K562 (cell line): ENCODE data around the gene CAMK2D. TPM values are rescaled to one million over a fixed set of nuclear protein-coding genes. Genes with fewer than 3 reads are reported as not detected.

Source experiments
- ATAC-seq: fragments of 200-7000 bp; cut with Tn5 transposase; 3 replicates; pipeline ENCODE4 v1.9.1; 2020; ENCODE audit warnings: moderate library complexity
- BruUV-seq: library from RNA; stranded (reverse); fragments of 400-500 nt; replicated peaks from 2 replicates; lab custom pipeline; 2021; lab: Mats Ljungman, UMichigan
- CTCF ChIA-PET: fragments of 300-600 bp; formaldehyde crosslinking; extraction: SDS; loops from one replicate; lab custom pipeline; 2021; ENCODE audit warnings: low intra/inter-chr PET ratio; lab: Yijun Ruan, JAX
- POLR2A ChIA-PET: fragments of 300-600, 350-650 bp; sonication (Branson Sonifier 250); formaldehyde crosslinking; extraction: SDS; loops from one replicate; lab custom pipeline; 2021; ENCODE audit warnings: antibody characterized with exemption, inconsistent platforms; lab: Yijun Ruan, JAX
- DNase-seq, 4 experiments: peaks; one replicate each; pipeline versions ENCODE4 v3.0.0 to v3.0.0-alpha.2; 2011 to 2018; ENCODE audit warnings: low spot score in 3 of 4, mixed read lengths in 3 of 4; ENCODE audit errors: extremely low read depth in 1 of 4
- FAIRE-seq: peaks from 2 replicates; lab custom pipeline; 2011; peaks lifted over from hg19 to GRCh38; lab: Jason Lieb, UNC
- H2AFZ ChIP-seq: 2 replicates; pipeline ENCODE4 v1.6.0; 2011; ENCODE audit warnings: low read depth, low read length, control low read depth, inconsistent platforms
- H3K27ac ChIP-seq: fragments of 200-600 bp; 3 replicates; pipeline ENCODE4 v1.8.0; 2011; ENCODE audit warnings: low read depth, mild to moderate bottlenecking, control low read depth, inconsistent platforms, low read length, moderate library complexity, mixed read lengths; ENCODE audit errors: extremely low read depth
- H3K27me3 ChIP-seq, 2 experiments: fragments of 300-600 bp in 1 of 2; 2 replicates in 1 of 2; 3 replicates in 1 of 2; pipeline versions ENCODE4 v1.6.0 to v1.8.0; 2011; ENCODE audit warnings: inconsistent platforms in 2 of 2, low read length in 2 of 2, mild to moderate bottlenecking in 1 of 2, mixed read lengths in 1 of 2, moderate library complexity in 1 of 2; ENCODE audit not compliant: control insufficient read depth in 2 of 2, insufficient read depth in 2 of 2
- H3K36me3 ChIP-seq: fragments of 300-600 bp; 3 replicates; pipeline ENCODE4 v1.8.0; 2011; ENCODE audit warnings: mild to moderate bottlenecking, low read length, inconsistent platforms; ENCODE audit not compliant: control insufficient read depth, insufficient read depth
- H3K4me1 ChIP-seq, 2 experiments: fragments of 200-600 bp in 1 of 2; replicated peaks in 1 of 2; 2 replicates in 1 of 2; 3 replicates in 1 of 2; pipeline versions ENCODE4 v1.5.1 to v1.8.0; 2011; ENCODE audit warnings: inconsistent platforms in 2 of 2, low read length in 2 of 2, mild to moderate bottlenecking in 1 of 2, mixed read lengths in 1 of 2, moderate library complexity in 1 of 2; ENCODE audit not compliant: control insufficient read depth in 2 of 2, insufficient read depth in 2 of 2
- H3K4me2 ChIP-seq: 2 replicates; pipeline ENCODE4 v1.6.1; 2011; ENCODE audit warnings: low read length, control low read depth, inconsistent platforms, mixed read lengths; ENCODE audit not compliant: insufficient read depth
- H3K4me3 ChIP-seq: fragments of 200-600 bp; sonication (generic), shearing (Covaris generic); 2 replicates; pipeline ENCODE4 v1.5.1; 2016; ENCODE audit warnings: control low read depth, inconsistent platforms
- H3K79me2 ChIP-seq: fragments of 200-600 bp; 3 replicates; pipeline ENCODE4 v1.8.0; 2011; ENCODE audit warnings: low read length, inconsistent platforms; ENCODE audit not compliant: control insufficient read depth, insufficient read depth
- H3K9ac ChIP-seq, 2 experiments: 2 replicates each; pipeline versions ENCODE4 v1.6.0 to v1.6.1; 2011; ENCODE audit warnings: low read depth in 2 of 2, low read length in 2 of 2, control low read depth in 1 of 2, inconsistent platforms in 1 of 2, mild to moderate bottlenecking in 1 of 2, mixed read lengths in 1 of 2; ENCODE audit not compliant: insufficient read depth in 1 of 2
- H3K9me1 ChIP-seq: one replicate; pipeline ENCODE4 v1.6.0; 2011; ENCODE audit warnings: inconsistent platforms, mild to moderate bottlenecking, low read length, moderate library complexity; ENCODE audit not compliant: control insufficient read depth, insufficient read depth
- H3K9me3 ChIP-seq: replicated peaks from 2 replicates; pipeline ENCODE4 v1.5.1; 2011; ENCODE audit warnings: low read depth, low read length, inconsistent platforms; ENCODE audit not compliant: control insufficient read depth, insufficient read depth
- H4K20me1 ChIP-seq: replicated peaks from 2 replicates; pipeline ENCODE4 v1.6.1; 2011; ENCODE audit warnings: low read length, inconsistent platforms, mixed read lengths; ENCODE audit not compliant: control insufficient read depth, insufficient read depth
- KLF6 ChIP-seq: fragments of 250-450 bp; sonication (Bioruptor Pico); IDR thresholded peaks from 2 replicates; pipeline ENCODE4 v1.4.0; 2020; ENCODE audit warnings: mild to moderate bottlenecking, moderate library complexity, borderline replicate concordance
- MBD2 ChIP-seq: sonication (generic); IDR thresholded peaks from 2 replicates; pipeline ENCODE4 v1.6.1; 2016; ENCODE audit warnings: low read depth, borderline replicate concordance
- SRF ChIP-seq, 2 experiments: fragments of 250-450, 450-650 bp in 1 of 2; sonication (Bioruptor Pico) in 1 of 2; sonication (generic) in 1 of 2; formaldehyde crosslinking; IDR thresholded peaks; 2 replicates each; pipeline versions ENCODE4 v1.5.0 to v1.5.1; 2020 to 2022; ENCODE audit warnings: mild to moderate bottlenecking in 1 of 2, missing genetic modification reagents in 1 of 2
- SRSF7 ChIP-seq: fragments of 200-400 bp; formaldehyde crosslinking; optimal IDR thresholded peaks from 2 replicates; pipeline ENCODE3; 2017; ENCODE audit warnings: mild to moderate bottlenecking, low read depth, low read length
- ZFP1 ChIP-seq: fragments of 450-650 bp; formaldehyde crosslinking; IDR thresholded peaks from 2 replicates; pipeline ENCODE4 v1.4.0; 2020; ENCODE audit warnings: mild to moderate bottlenecking, mixed read lengths
- ZNF41 ChIP-seq: fragments of 250-450 bp; sonication (Bioruptor Pico); conservative IDR thresholded peaks from 2 replicates; pipeline ENCODE4 v1.4.0; 2020; ENCODE audit warnings: mild to moderate bottlenecking
- in situ Hi-C: fragments of 300-500 bp; cut with MboI; formaldehyde crosslinking; loops from 4 replicates; pipeline ENCODE4 v1.15.0; 2018; ENCODE audit warnings: inconsistent platforms, mixed read lengths
- intact Hi-C: fragments of 100-400 bp; cut with micrococcal nuclease; formaldehyde crosslinking; loops from 2 replicates; pipeline ENCODE4 v1.14.2; 2022
- polyA plus RNA-seq, 8 experiments: library from polyadenylated mRNA; depleted of rRNA in 4 of 8; stranded (reverse) in 5 of 8; unstranded in 3 of 8; fragments of >200 nt; fragmentation: Nextera tagmentation in 2 of 8; fragmentation: Illumina TruSeq in 1 of 8; extraction: Ambion mirVana in 2 of 8; extraction: Trizol in 1 of 8; gene quantifications; 2 replicates each; pipeline versions ENCODE4 v1.2.1 to v1.2.3, GENCODE V29; 2011 to 2014; ENCODE audit warnings: inconsistent platforms in 1 of 8, missing spikeins in 1 of 8
- total RNA-seq, 7 experiments: library from RNA; depleted of rRNA in 6 of 7; stranded (reverse); fragments of >200 nt in 6 of 7; fragmentation: Illumina TruSeq in 2 of 7; extraction: Trizol in 2 of 7; gene quantifications; 2 replicates each; pipeline versions ENCODE4 v1.2.1 to v1.2.3, GENCODE V29; 2011 to 2021; ENCODE audit warnings: low replicate concordance in 1 of 7
- TF ChIP-seq, protein P1 (sequence below): fragments of 250-450 bp; sonication (Bioruptor Pico); IDR thresholded peaks from 2 replicates; pipeline ENCODE4 v1.5.0; 2021; ENCODE audit warnings: mild to moderate bottlenecking, moderate library complexity

The CAMK2D gene
- total and polyA plus RNA-seq, 9 of the 15 experiments (the other 6 are each of a cell fraction or from before 2014, with no cell fraction given): 0.01 to 0.33 (median 0.04) TPM; not detected in 2

DNA sequence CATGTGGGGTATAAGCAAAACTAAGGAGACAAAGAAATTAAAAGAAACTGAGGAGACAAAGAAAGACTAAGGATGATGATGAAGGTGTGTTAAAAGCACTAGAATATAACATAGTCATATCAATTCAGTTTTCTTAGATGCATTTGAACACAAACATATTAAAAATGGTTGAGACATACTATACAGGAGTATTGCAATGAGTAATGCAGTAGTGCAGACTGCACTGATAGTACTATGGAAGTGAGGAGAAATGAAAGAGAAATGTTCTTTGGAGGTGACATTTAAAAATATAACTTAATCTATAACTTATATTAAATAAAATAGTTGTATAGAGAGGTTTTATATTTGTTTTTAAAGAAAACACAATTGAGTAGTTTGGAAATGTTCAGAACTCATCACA lies 279.2 kb downstream of the CAMK2D start:
- Histone ChIP-seq H2AFZ (no peak overlapping the region), H3K4me3 (no peak overlapping the region), H3K36me3 (no peaks in the 10 kb centered on the region), H3K79me2 (no peaks in the 10 kb centered on the region), H3K9me1 (no peaks in the 10 kb centered on the region), H3K27me3 (no peaks in the 10 kb centered on the region), H3K9ac (no peak overlapping the region), H3K4me2 (no peak overlapping the region), H3K27ac (no peak overlapping the region), H3K4me1 (no peaks in the 10 kb centered on the region), H3K9me3 (no peaks in the 10 kb centered on the region), H4K20me1 (no peaks in the 10 kb centered on the region)
- ATAC-seq (no peak), FAIRE-seq (no peak), DNase-seq (no peak)
- no peak for TF ChIP-seq ZFP1 (CRISPR knock-in tag)
- TF ChIP-seq SRF (CRISPR knock-in tag; IDR thresholded peaks at IDR 0.05): no peak
- TF ChIP-seq ZNF41 (CRISPR knock-in tag): no peak
- TF ChIP-seq MBD2: no peak
- TF ChIP-seq, protein P1, sequence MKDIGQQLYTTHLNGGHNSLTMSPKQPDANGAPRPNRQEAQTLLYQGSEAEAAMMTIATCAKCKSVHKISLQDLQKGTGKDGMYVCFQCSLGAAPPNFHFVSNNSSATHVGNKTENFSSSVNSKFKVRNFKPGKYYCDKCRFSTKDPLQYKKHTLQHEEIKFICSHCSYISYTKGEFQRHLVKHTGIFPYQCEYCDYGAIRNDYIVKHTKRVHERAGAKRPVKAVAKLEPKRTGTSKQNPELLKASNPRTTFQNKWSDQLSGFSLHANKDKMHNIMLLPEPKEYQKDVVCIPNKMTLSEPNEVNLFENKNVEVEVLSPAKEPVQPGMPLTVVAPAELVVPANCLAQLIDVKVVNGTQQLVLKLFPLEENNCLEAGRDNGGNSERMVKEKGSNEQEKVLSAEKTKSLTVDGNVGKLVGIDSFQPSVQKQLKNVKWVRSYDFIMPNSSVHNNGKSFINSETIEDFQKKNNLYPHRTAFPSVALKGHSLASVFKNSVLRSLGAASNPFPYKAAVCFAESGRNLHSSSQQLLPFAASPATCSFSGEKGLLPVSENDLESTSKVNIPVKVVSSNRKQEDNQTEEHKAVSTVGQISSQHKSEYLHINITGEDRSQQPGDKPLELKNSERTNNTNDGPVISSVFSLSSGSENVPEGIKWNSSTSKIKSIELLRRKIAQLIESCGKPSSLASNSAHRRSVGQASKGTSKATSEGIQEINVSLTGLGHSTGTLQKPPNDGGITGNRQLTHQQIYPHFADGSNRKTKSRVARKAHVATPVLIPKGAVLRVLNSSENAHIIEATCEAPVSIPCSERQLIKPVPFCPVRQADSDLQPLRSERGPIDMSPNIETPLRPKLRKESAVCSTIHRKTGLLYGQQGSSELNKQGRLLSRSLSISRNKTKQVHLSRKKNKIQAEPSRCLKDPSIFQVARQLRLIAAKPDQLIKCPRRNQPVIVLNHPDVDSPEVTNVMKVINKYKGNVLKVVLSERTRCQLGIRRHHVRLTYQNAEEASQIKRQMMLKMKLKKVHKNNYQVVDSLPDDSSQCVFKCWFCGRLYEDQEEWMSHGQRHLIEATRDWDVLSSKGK: no peak
- no peak for TF ChIP-seq SRSF7
- no peak for TF ChIP-seq KLF6 (CRISPR knock-in tag)
- no TSS peak for BruUV-seq
- in situ Hi-C loops: no loop called here
- ChIA-PET POLR2A (no interaction called here), CTCF (no interaction called here)
- intact Hi-C loops: no loop called here
